Measurements from ENCODE around the gene PPP1R13B.

The PPP1R13B gene

GRCh38 chr14:103734081-103734888 is 113.1 kb downstream of the PPP1R13B start:
- Histone ChIP-seq H3K36me3 (ENCODE audit: control insufficient read depth, insufficient read depth, low read length) (peaks cover 7% of the 10 kb centered on the region), H3K4me1 (ENCODE audit: control insufficient read depth, insufficient read depth, low read length) (peaks cover 19% of the 10 kb centered on the region), H3K4me3 (ENCODE audit: low read length) (no peak overlapping the region), H3K9ac (ENCODE audit: low read length) (no peak overlapping the region), H3K27me3 (ENCODE audit: control insufficient read depth, insufficient read depth, low read length) (no peaks in the 10 kb centered on the region), H3K9me3 (ENCODE audit: control insufficient read depth, low read length) (no peaks in the 10 kb centered on the region)

- peaks cover 25% of the 10 kb centered on the region for H3K4me1 ChIP-seq (ENCODE audit: control insufficient read depth, insufficient read depth, low read length)
- peaks cover 11% of the 10 kb centered on the region for H3K36me3 ChIP-seq (ENCODE audit: control insufficient read depth, insufficient read depth, low read length)
- H3K27me3 ChIP-seq (ENCODE audit: control insufficient read depth, insufficient read depth, low read length), result no peaks in the 10 kb centered on the region
- H3K9me3 ChIP-seq (ENCODE audit: control insufficient read depth, low read length), result no peaks in the 10 kb centered on the region
- no peak overlapping the region for H3K9ac ChIP-seq (ENCODE audit: low read length)
- H3K4me3 ChIP-seq (ENCODE audit: low read length), result no peak overlapping the region
Measured at GRCh38 chr14:103733651-103734050, 113.7 kb downstream of the PPP1R13B start.

GRCh38 chr14:103732868-103733620 is 114.3 kb downstream of the PPP1R13B start:
- Histone ChIP-seq H3K4me1 (ENCODE audit: control insufficient read depth, insufficient read depth, low read length) (peaks cover 30% of the 10 kb centered on the region), H3K36me3 (ENCODE audit: control insufficient read depth, insufficient read depth, low read length) (peaks cover 11% of the 10 kb centered on the region), H3K27me3 (ENCODE audit: control insufficient read depth, insufficient read depth, low read length) (no peaks in the 10 kb centered on the region), H3K4me3 (ENCODE audit: low read length) (no peak overlapping the region), H3K9ac (ENCODE audit: low read length) (no peak overlapping the region), H3K9me3 (ENCODE audit: control insufficient read depth, low read length) (no peaks in the 10 kb centered on the region)

- H3K4me1 ChIP-seq (ENCODE audit: control insufficient read depth, insufficient read depth, low read length), result peaks cover 38% of the 10 kb centered on the region
- H3K36me3 ChIP-seq (ENCODE audit: control insufficient read depth, insufficient read depth, low read length), result peaks cover 11% of the 10 kb centered on the region
- no peaks in the 10 kb centered on the region for H3K27me3 ChIP-seq (ENCODE audit: control insufficient read depth, insufficient read depth, low read length)
- H3K4me3 ChIP-seq (ENCODE audit: low read length), result no peak overlapping the region
- H3K9ac ChIP-seq (ENCODE audit: low read length), result no peak overlapping the region
- no peaks in the 10 kb centered on the region for H3K9me3 ChIP-seq (ENCODE audit: control insufficient read depth, low read length)
Measured at GRCh38 chr14:103731916-103732867, 115.2 kb downstream of the PPP1R13B start.

- Histone ChIP-seq H3K27me3 (ENCODE audit: control insufficient read depth, insufficient read depth, low read length) (no peaks in the 10 kb centered on the region), H3K4me1 (ENCODE audit: control insufficient read depth, insufficient read depth, low read length) (peaks cover 37% of the 10 kb centered on the region), H3K9ac (ENCODE audit: low read length) (no peak overlapping the region), H3K36me3 (ENCODE audit: control insufficient read depth, insufficient read depth, low read length) (peaks cover 11% of the 10 kb centered on the region), H3K9me3 (ENCODE audit: control insufficient read depth, low read length) (no peaks in the 10 kb centered on the region), H3K4me3 (ENCODE audit: low read length) (no peak overlapping the region)
Measured at GRCh38 chr14:103731481-103731880, 115.9 kb downstream of the PPP1R13B start.

GRCh38 chr14:103730490-103731035 is 116.8 kb downstream of the PPP1R13B start:
- Histone ChIP-seq H3K9me3 (ENCODE audit: control insufficient read depth, low read length) (no peaks in the 10 kb centered on the region), H3K4me1 (ENCODE audit: control insufficient read depth, insufficient read depth, low read length) (peaks cover 34% of the 10 kb centered on the region), H3K27me3 (ENCODE audit: control insufficient read depth, insufficient read depth, low read length) (no peaks in the 10 kb centered on the region), H3K4me3 (ENCODE audit: low read length) (no peak overlapping the region), H3K36me3 (ENCODE audit: control insufficient read depth, insufficient read depth, low read length) (peaks cover 11% of the 10 kb centered on the region), H3K9ac (ENCODE audit: low read length) (no peak overlapping the region)

GRCh38 chr14:103729496-103730448 is 117.6 kb downstream of the PPP1R13B start:
- Histone ChIP-seq H3K36me3 (ENCODE audit: control insufficient read depth, insufficient read depth, low read length) (peaks cover 11% of the 10 kb centered on the region), H3K4me1 (ENCODE audit: control insufficient read depth, insufficient read depth, low read length) (peaks cover 39% of the 10 kb centered on the region)

GRCh38 chr14:103728721-103729120 is 118.7 kb downstream of the PPP1R13B start:
- Histone ChIP-seq H3K9ac (ENCODE audit: low read length) (no peak overlapping the region), H3K36me3 (ENCODE audit: control insufficient read depth, insufficient read depth, low read length) (peaks cover 11% of the 10 kb centered on the region)

More at GRCh38 chr14:103729496-103730448, 117.6 kb downstream of the PPP1R13B start:
- no peak overlapping the region for H3K4me3 ChIP-seq (ENCODE audit: low read length)
- H3K27me3 ChIP-seq (ENCODE audit: control insufficient read depth, insufficient read depth, low read length), result no peaks in the 10 kb centered on the region
- no peak overlapping the region for H3K9ac ChIP-seq (ENCODE audit: low read length)
- no peaks in the 10 kb centered on the region for H3K9me3 ChIP-seq (ENCODE audit: control insufficient read depth, low read length)

GRCh38 chr14:103728141-103728540 is 119.2 kb downstream of the PPP1R13B start:
- Histone ChIP-seq H3K27me3 (ENCODE audit: control insufficient read depth, insufficient read depth, low read length) (no peaks in the 10 kb centered on the region), H3K4me1 (ENCODE audit: control insufficient read depth, insufficient read depth, low read length) (peaks cover 55% of the 10 kb centered on the region), H3K4me3 (ENCODE audit: low read length) (no peak overlapping the region), H3K36me3 (ENCODE audit: control insufficient read depth, insufficient read depth, low read length) (peaks cover 11% of the 10 kb centered on the region), H3K9ac (ENCODE audit: low read length) (no peak overlapping the region), H3K9me3 (ENCODE audit: control insufficient read depth, low read length) (no peaks in the 10 kb centered on the region)

More at GRCh38 chr14:103728721-103729120, 118.7 kb downstream of the PPP1R13B start:
- peaks cover 49% of the 10 kb centered on the region for H3K4me1 ChIP-seq (ENCODE audit: control insufficient read depth, insufficient read depth, low read length)
- no peak overlapping the region for H3K4me3 ChIP-seq (ENCODE audit: low read length)
- no peaks in the 10 kb centered on the region for H3K9me3 ChIP-seq (ENCODE audit: control insufficient read depth, low read length)
- no peaks in the 10 kb centered on the region for H3K27me3 ChIP-seq (ENCODE audit: control insufficient read depth, insufficient read depth, low read length)

GRCh38 chr14:103727313-103727980 is 119.9 kb downstream of the PPP1R13B start:
- Histone ChIP-seq H3K9ac (ENCODE audit: low read length) (no peak overlapping the region), H3K36me3 (ENCODE audit: control insufficient read depth, insufficient read depth, low read length) (peaks cover 11% of the 10 kb centered on the region), H3K4me3 (ENCODE audit: low read length) (no peak overlapping the region), H3K27me3 (ENCODE audit: control insufficient read depth, insufficient read depth, low read length) (no peaks in the 10 kb centered on the region), H3K4me1 (ENCODE audit: control insufficient read depth, insufficient read depth, low read length) (peaks cover 60% of the 10 kb centered on the region), H3K9me3 (ENCODE audit: control insufficient read depth, low read length) (no peaks in the 10 kb centered on the region)

Measured in mucosa of stomach (tissue), 1 donor.